Stomach smooth muscle (tissue), 2 donors: ENCODE results near the gene CERCAM.

ENCODE experiments used
- H3K27ac ChIP-seq: one replicate; pipeline ENCODE4 v1.7.0; 2013; ENCODE audit warnings: mild to moderate bottlenecking, low read length, inconsistent platforms
- H3K27me3 ChIP-seq, 2 donors: one replicate each; pipeline ENCODE4 v1.7.0; 2013; ENCODE audit warnings: low read length in 2 of 2; ENCODE audit not compliant: insufficient read depth in 2 of 2, control insufficient read depth in 1 of 2
- H3K36me3 ChIP-seq, 2 donors: one replicate each; pipeline ENCODE4 v1.7.0; 2013; ENCODE audit warnings: low read length in 2 of 2; ENCODE audit not compliant: control insufficient read depth in 2 of 2, insufficient read depth in 2 of 2
- H3K4me1 ChIP-seq: one replicate; pipeline ENCODE4 v1.7.0; 2013; ENCODE audit warnings: low read length; ENCODE audit not compliant: control insufficient read depth, insufficient read depth
- H3K4me3 ChIP-seq, 2 donors: one replicate each; pipeline ENCODE4 v1.7.0; 2013; ENCODE audit warnings: low read length in 2 of 2
- H3K9ac ChIP-seq, 2 donors: one replicate each; pipeline ENCODE4 v1.7.0; 2013; ENCODE audit warnings: low read length in 2 of 2, mild to moderate bottlenecking in 1 of 2
- H3K9me3 ChIP-seq, 2 donors: one replicate each; pipeline ENCODE4 v1.7.0; 2013; ENCODE audit warnings: low read length in 2 of 2; ENCODE audit not compliant: control insufficient read depth in 2 of 2
- donor health status: healthy.
- donor health status: Pancreatic carcinoma.

The CERCAM gene

GRCh38 chr9:128459011-128459410 is 38.4 kb downstream of the CERCAM start:
- Histone ChIP-seq H3K4me3 (no peak overlapping the region), H3K27me3 (no peaks in the 10 kb centered on the region), H3K36me3 (peaks cover 17% of the 10 kb centered on the region in 2 donors), H3K9ac (no peak overlapping the region), H3K4me1 (peaks cover 14% of the 10 kb centered on the region), H3K27ac (no peak overlapping the region), H3K9me3 (no peaks in the 10 kb centered on the region)

DNA sequence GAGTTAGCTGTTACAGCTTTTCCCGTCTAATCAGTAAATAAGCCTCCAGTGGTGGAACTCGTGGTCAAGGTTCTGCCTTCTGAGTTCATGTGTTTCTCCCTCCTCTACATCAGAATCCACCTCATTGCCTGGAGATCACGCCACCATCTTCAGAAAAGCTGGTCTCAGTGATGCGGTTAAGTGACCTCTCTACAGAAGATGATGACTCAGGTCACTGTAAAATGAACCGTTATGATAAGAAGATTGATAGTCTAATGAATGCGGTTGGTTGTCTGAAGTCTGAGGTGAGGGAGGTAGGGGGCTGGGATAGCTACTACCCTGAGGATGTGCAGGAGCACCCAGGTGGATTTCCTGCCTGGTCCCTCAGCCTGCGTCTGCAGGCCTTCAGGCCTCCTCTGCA is 48.4 kb downstream of the CERCAM start:
- Histone ChIP-seq H3K27ac (no peak overlapping the region), H3K27me3 (no peaks in the 10 kb centered on the region), H3K4me3 (no peak overlapping the region), H3K4me1 (no peaks in the 10 kb centered on the region), H3K36me3 (peaks cover 8 to 12% of the 10 kb centered on the region in 2 donors), H3K9me3 (no peaks in the 10 kb centered on the region), H3K9ac (no peak overlapping the region)

- Histone ChIP-seq H3K36me3 (peaks cover 8 to 10% of the 10 kb centered on the region in 2 donors), H3K27me3 (no peaks in the 10 kb centered on the region), H3K4me3 (no peak overlapping the region), H3K4me1 (no peaks in the 10 kb centered on the region), H3K27ac (no peak overlapping the region), H3K9me3 (no peaks in the 10 kb centered on the region), H3K9ac (no peak overlapping the region)
Observed at GRCh38 chr9:128470560-128470959, 49.9 kb downstream of the CERCAM start.

GRCh38 chr9:128473104-128473503 is 52.4 kb downstream of the CERCAM start:
- no peak overlapping the region for H3K27ac ChIP-seq
- no peak overlapping the region for H3K9ac ChIP-seq
- H3K4me1 ChIP-seq: no peaks in the 10 kb centered on the region
- H3K9me3 ChIP-seq: no peaks in the 10 kb centered on the region
- no peak overlapping the region for H3K4me3 ChIP-seq
- peaks cover 8 to 13% of the 10 kb centered on the region in 2 donors for H3K36me3 ChIP-seq
- H3K27me3 ChIP-seq: no peaks in the 10 kb centered on the region

GRCh38 chr9:128475867-128476266 is 55.2 kb downstream of the CERCAM start:
- no peaks in the 10 kb centered on the region for H3K4me1 ChIP-seq
- peaks cover 8 to 21% of the 10 kb centered on the region in 2 donors for H3K36me3 ChIP-seq
- H3K27me3 ChIP-seq: no peaks in the 10 kb centered on the region
- H3K9me3 ChIP-seq: no peaks in the 10 kb centered on the region
- H3K4me3 ChIP-seq: no peak overlapping the region
- H3K27ac ChIP-seq: no peak overlapping the region
- H3K9ac ChIP-seq: no peak overlapping the region

GRCh38 chr9:128479262-128479661 is 58.6 kb downstream of the CERCAM start:
- Histone ChIP-seq H3K9me3 (no peaks in the 10 kb centered on the region), H3K9ac (no peak overlapping the region), H3K27ac (no peak overlapping the region), H3K36me3 (peaks cover 10 to 26% of the 10 kb centered on the region in 2 donors), H3K4me3 (no peak overlapping the region), H3K27me3 (no peaks in the 10 kb centered on the region), H3K4me1 (no peaks in the 10 kb centered on the region)

DNA sequence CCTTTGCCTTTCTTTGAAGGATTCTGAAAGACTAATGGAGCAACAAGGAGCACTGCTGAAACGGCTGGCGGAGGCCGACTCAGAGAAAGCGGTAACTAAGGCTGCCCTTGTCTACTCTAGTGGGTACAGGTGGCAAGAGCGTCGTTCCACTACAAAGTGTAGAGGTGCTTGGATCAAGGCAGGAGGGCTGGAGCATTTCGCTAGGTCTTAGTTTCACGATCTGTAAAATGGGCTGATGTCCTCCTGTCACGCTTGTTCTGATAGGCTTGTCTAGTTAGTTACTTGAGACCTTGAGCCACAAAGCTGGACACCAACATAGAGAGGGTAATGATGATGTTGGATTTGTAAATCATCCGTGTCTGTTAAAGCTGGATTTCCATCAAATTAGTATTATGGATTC is 60.9 kb downstream of the CERCAM start:
- no peak overlapping the region for H3K4me3 ChIP-seq
- no peak overlapping the region for H3K27ac ChIP-seq
- no peaks in the 10 kb centered on the region for H3K9me3 ChIP-seq
- H3K9ac ChIP-seq: no peak overlapping the region
- no peaks in the 10 kb centered on the region for H3K27me3 ChIP-seq
- H3K36me3 ChIP-seq: peaks cover 28 to 29% of the 10 kb centered on the region in 2 donors
- H3K4me1 ChIP-seq: no peaks in the 10 kb centered on the region

DNA sequence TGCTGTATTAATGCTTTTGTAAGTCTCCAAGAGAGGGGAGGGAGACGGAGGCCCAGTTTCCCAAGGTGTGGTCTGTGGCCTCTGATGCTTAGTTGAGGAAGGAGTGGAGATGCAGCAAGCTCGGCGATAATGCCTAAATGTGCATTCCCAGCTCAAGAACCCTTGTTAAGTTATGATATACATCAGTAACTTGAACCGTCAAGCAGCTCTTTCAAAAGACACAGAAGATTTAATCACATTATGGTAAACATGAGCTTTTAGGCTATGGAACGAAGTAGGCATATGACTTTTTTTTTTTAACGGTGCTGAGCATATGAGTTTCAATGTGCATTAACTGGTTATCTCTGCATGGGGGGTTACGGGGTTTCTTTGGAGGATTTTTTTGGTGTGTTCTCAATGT is 61.5 kb downstream of the CERCAM start:
- H3K27ac ChIP-seq: no peak overlapping the region
- no peaks in the 10 kb centered on the region for H3K9me3 ChIP-seq
- no peak overlapping the region for H3K4me3 ChIP-seq
- peaks cover 29 to 34% of the 10 kb centered on the region in 2 donors for H3K36me3 ChIP-seq
- H3K4me1 ChIP-seq: no peaks in the 10 kb centered on the region
- H3K27me3 ChIP-seq: no peaks in the 10 kb centered on the region
- H3K9ac ChIP-seq: no peak overlapping the region

DNA sequence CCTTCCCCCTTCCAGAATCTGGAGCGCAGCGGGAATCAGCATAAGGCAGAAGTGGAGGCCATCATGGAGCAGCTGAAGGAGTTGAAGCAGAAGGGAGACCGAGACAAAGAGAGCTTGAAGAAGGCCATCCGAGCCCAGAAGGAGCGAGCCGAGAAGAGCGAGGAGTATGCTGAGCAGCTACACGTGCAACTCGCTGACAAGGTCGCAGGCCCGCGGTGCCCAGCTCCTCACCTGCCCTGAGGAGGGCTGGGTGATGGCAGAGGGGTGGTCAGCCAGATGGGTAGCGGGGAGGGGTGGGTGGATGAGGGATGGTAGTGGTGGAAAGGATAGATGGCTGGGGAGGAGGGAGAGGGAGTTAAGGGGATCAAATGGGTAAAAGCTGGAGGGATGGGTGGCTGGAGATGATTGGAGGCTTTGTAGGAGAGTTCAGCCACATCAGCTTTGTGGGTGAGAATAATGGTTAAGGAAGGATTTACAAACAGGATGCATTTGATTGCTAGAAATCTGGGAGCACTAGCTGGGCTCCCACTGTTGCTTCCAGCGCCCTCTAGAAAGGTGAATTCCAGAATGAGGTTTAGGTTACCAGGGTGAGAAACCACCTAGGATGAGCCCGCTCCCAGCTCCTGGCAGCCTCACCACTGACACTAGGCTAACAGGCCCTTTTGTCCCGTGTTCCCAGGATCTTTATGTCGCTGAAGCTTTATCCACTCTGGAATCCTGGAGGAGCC is 64.2 kb downstream of the CERCAM start:
- H3K9me3 ChIP-seq: no peaks in the 10 kb centered on the region
- H3K9ac ChIP-seq: no peak overlapping the region
- no peak overlapping the region for H3K4me3 ChIP-seq
- no peaks in the 10 kb centered on the region for H3K4me1 ChIP-seq
- H3K27me3 ChIP-seq: no peaks in the 10 kb centered on the region
- peaks cover 30 to 36% of the 10 kb centered on the region in 2 donors for H3K36me3 ChIP-seq
- no peak overlapping the region for H3K27ac ChIP-seq

DNA sequence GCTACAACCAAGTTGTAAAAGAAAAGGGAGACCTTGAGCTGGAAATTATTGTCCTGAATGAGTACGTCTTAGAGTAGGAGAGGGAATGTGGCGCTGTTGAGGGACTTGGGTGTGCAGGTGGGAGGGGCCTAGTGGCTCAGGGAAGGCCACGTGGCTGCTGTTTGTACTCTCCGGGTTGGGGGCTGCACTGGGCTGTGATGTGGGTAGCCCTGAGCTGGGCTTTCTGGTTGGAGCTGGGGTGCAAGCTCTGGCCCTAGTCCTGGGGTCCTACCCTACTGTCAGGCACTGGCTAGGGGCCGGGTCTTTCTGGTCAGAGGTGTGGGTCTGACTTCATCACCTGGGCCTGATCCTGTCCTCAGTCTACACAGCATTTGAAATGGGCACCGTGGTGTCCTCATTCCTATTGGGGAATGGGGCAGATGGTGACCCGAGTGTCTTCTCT is 64.8 kb downstream of the CERCAM start:
- no peaks in the 10 kb centered on the region for H3K4me1 ChIP-seq
- no peaks in the 10 kb centered on the region for H3K27me3 ChIP-seq
- H3K9me3 ChIP-seq: no peaks in the 10 kb centered on the region
- H3K36me3 ChIP-seq: peaks cover 30 to 36% of the 10 kb centered on the region in 2 donors
- no peak overlapping the region for H3K27ac ChIP-seq
- no peak overlapping the region for H3K4me3 ChIP-seq
- no peak overlapping the region for H3K9ac ChIP-seq

GRCh38 chr9:128486201-128486600 is 65.5 kb downstream of the CERCAM start:
- Histone ChIP-seq H3K27me3 (no peaks in the 10 kb centered on the region), H3K9me3 (no peaks in the 10 kb centered on the region), H3K27ac (no peak overlapping the region), H3K4me1 (no peaks in the 10 kb centered on the region), H3K4me3 (no peak overlapping the region), H3K9ac (no peak overlapping the region), H3K36me3 (peaks cover 30 to 36% of the 10 kb centered on the region in 2 donors)
